A549 (cell line): ENCODE data around the gene QSER1.

Experiments used
- CHD4 ChIP-seq: fragments of 200-600 bp; sonication (generic); IDR thresholded peaks from 2 replicates; pipeline ENCODE4 v1.6.1; 2016; ENCODE audit warnings: antibody characterized with exemption, mild to moderate bottlenecking, borderline replicate concordance
- CTCF ChIP-seq: fragments of >200 bp; sonication (Bioruptor Twin); formaldehyde crosslinking; IDR thresholded peaks from 3 replicates; pipeline ENCODE4 v1.5.1; 2016
- EP300 ChIP-seq, 2 experiments: fragments of >200 bp; sonication (Bioruptor Twin); formaldehyde crosslinking; IDR thresholded peaks; 2 replicates in 1 of 2; 3 replicates in 1 of 2; pipeline ENCODE4 v1.6.1; 2016 to 2017
- MAFK ChIP-seq: fragments of 450-650 bp; IDR thresholded peaks from 2 replicates; pipeline ENCODE4 v1.6.1; 2014; ENCODE audit not compliant: partially characterized antibody
- RAD21 ChIP-seq, 2 experiments: fragments of >200 bp in 1 of 2; sonication (Bioruptor Twin) in 1 of 2; formaldehyde crosslinking in 1 of 2; IDR thresholded peaks in 1 of 2; conservative IDR thresholded peaks in 1 of 2; 2 replicates in 1 of 2; 3 replicates in 1 of 2; pipeline ENCODE4 v1.6.1; 2012 to 2018; ENCODE audit warnings: inconsistent platforms in 1 of 2
- RCOR1 ChIP-seq: fragments of 150-350 bp; IDR thresholded peaks from 2 replicates; pipeline ENCODE4 v1.6.1; 2014; ENCODE audit warnings: antibody characterized with exemption, low read length, low read depth
- SMC3 ChIP-seq: fragments of >200 bp; sonication (Bioruptor Twin); formaldehyde crosslinking; IDR thresholded peaks from 3 replicates; pipeline ENCODE4 v1.6.1; 2018; ENCODE audit warnings: inconsistent platforms
- USF2 ChIP-seq: fragments of 450-650 bp; IDR thresholded peaks from 2 replicates; pipeline ENCODE4 v1.6.1; 2014; ENCODE audit warnings: antibody characterized with exemption
- TF ChIP-seq, protein P1 (sequence below): fragments of 250-450 bp; sonication (Bioruptor Pico); IDR thresholded peaks from 2 replicates; pipeline ENCODE4 v1.5.0; 2021; ENCODE audit warnings: mild to moderate bottlenecking, moderate library complexity, borderline replicate concordance

- no peak for TF ChIP-seq CHD4
- TF ChIP-seq, protein P1, sequence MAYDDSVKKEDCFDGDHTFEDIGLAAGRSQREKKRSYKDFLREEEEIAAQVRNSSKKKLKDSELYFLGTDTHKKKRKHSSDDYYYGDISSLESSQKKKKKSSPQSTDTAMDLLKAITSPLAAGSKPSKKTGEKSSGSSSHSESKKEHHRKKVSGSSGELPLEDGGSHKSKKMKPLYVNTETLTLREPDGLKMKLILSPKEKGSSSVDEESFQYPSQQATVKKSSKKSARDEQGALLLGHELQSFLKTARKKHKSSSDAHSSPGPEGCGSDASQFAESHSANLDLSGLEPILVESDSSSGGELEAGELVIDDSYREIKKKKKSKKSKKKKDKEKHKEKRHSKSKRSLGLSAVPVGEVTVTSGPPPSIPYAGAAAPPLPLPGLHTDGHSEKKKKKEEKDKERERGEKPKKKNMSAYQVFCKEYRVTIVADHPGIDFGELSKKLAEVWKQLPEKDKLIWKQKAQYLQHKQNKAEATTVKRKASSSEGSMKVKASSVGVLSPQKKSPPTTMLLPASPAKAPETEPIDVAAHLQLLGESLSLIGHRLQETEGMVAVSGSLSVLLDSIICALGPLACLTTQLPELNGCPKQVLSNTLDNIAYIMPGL (CRISPR knock-in tag): no peak
- no peak for TF ChIP-seq CTCF
- TF ChIP-seq USF2: no peak
- no peak for TF ChIP-seq MAFK
- TF ChIP-seq EP300 (IDR thresholded peaks at IDR 0.05): no peak
- TF ChIP-seq RAD21 (conservative IDR thresholded peaks at IDR 0.05 in 1 of 2, IDR thresholded peaks at IDR 0.05 in 1 of 2): no peak
- no peak for TF ChIP-seq SMC3
- TF ChIP-seq RCOR1: no peak
Observed at GRCh38 chr11:33005175-33005574, 112.6 kb downstream of the QSER1 start.
